Frontal cortex (tissue), 4 donors: Measurements from ENCODE around the gene CFLAR. TPM values are rescaled to one million over a fixed set of nuclear protein-coding genes. Genes with fewer than 3 reads are reported as not detected.
"Not testable (repeated sequence)": the region's sequence is repeated elsewhere in the genome, so short reads cannot be mapped to it uniquely, and the experiment has no call there.

ENCODE experiments used
- DNase-seq, 2 donors: peaks; one replicate each; pipeline ENCODE4 v3.0.0; 2012; ENCODE audit warnings: low spot score in 2 of 2
- FAIRE-seq: peaks from 2 replicates; lab custom pipeline; 2012; peaks lifted over from hg19 to GRCh38; lab: Jason Lieb, UNC
- total RNA-seq: library from RNA; depleted of rRNA; stranded (reverse); fragments of >200 nt; gene quantifications from one replicate; pipeline ENCODE4 v1.2.3, GENCODE V29; 2014
- donor health status: control.
- donor health status: control.
- donor health status: control.

CFLAR gene
- total RNA-seq, 1 donor from 2014 or later: 26.1 TPM

GRCh38 chr2:201172279-201172678 lies 56.3 kb downstream of the CFLAR start:
- DNase-seq: no peak
- no peak for FAIRE-seq

- DNase-seq (no peak), FAIRE-seq (no peak)
These were observed 58.7 kb downstream of the CFLAR start for GRCh38 chr2:201174687-201175086.

GRCh38 chr2:201176081-201176481 lies 60.1 kb downstream of the CFLAR start:
- DNase-seq (no peak), FAIRE-seq (no peak)

- FAIRE-seq (no peak), DNase-seq (no peak)
These were observed 64.0 kb downstream of the CFLAR start for GRCh38 chr2:201180010-201180409.

GRCh38 chr2:201182650-201183364 lies 66.8 kb downstream of the CFLAR start, which contains the start of gene CASP10:
Gene CASP10, plus strand, starts transcription at chr2:201183141. Its CDS starts 2,637 bp downstream, at chr2:201185778.
- no peak for FAIRE-seq

GRCh38 chr2:201183365-201183727 lies 67.4 kb downstream of the CFLAR start:
- DNase-seq: no peak
- FAIRE-seq: no peak

More at GRCh38 chr2:201182650-201183364, 66.8 kb downstream of the CFLAR start, which contains the start of gene CASP10:
- DNase-seq: no peak

GRCh38 chr2:201183835-201184234 lies 67.9 kb downstream of the CFLAR start:
- FAIRE-seq, DNase-seq: not testable (repeated sequence)

GRCh38 chr2:201184248-201184647 lies 68.3 kb downstream of the CFLAR start:
- not testable (repeated sequence) for FAIRE-seq, DNase-seq

GRCh38 chr2:201185863-201186262 lies 69.9 kb downstream of the CFLAR start:
- FAIRE-seq (no peak), DNase-seq (no peak)

GRCh38 chr2:201186982-201187381 lies 71.0 kb downstream of the CFLAR start:
- FAIRE-seq: no peak

GRCh38 chr2:201188449-201188848 lies 72.5 kb downstream of the CFLAR start:
- DNase-seq (no peak), FAIRE-seq (no peak)

More at GRCh38 chr2:201186982-201187381, 71.0 kb downstream of the CFLAR start:
- DNase-seq: no peak

GRCh38 chr2:201191132-201191875 lies 75.3 kb downstream of the CFLAR start:
- FAIRE-seq (no peak), DNase-seq (no peak)

GRCh38 chr2:201194097-201194496 lies 78.1 kb downstream of the CFLAR start:
- DNase-seq: no peak
- FAIRE-seq: no peak

GRCh38 chr2:201195331-201195730 lies 79.4 kb downstream of the CFLAR start:
- FAIRE-seq: no peak

GRCh38 chr2:201196003-201196402 lies 80.0 kb downstream of the CFLAR start:
- DNase-seq (no peak), FAIRE-seq (no peak)

More at GRCh38 chr2:201195331-201195730, 79.4 kb downstream of the CFLAR start:
- DNase-seq: no peak

- FAIRE-seq: no peak
- no peak for DNase-seq
These were observed 80.8 kb downstream of the CFLAR start for GRCh38 chr2:201196803-201197202.

- no peak for FAIRE-seq
These were observed 81.8 kb downstream of the CFLAR start for GRCh38 chr2:201197781-201198180.

GRCh38 chr2:201199847-201200246 lies 83.9 kb downstream of the CFLAR start:
- FAIRE-seq (no peak), DNase-seq (no peak)

More at GRCh38 chr2:201197781-201198180, 81.8 kb downstream of the CFLAR start:
- DNase-seq: no peak

GRCh38 chr2:201200345-201200744 lies 84.4 kb downstream of the CFLAR start:
- DNase-seq: no peak
- FAIRE-seq: no peak

GRCh38 chr2:201201371-201201770 lies 85.4 kb downstream of the CFLAR start:
- FAIRE-seq: no peak
- DNase-seq: no peak
